Measurements from ENCODE around the gene PDE4B.

Gene PDE4B

GRCh38 chr1:65939191-65939590, 146.5 kb downstream of the PDE4B start:
- no peaks in the 10 kb centered on the region for H3K79me2 ChIP-seq (ENCODE audit: insufficient read depth, low read depth)
- no peak overlapping the region for H2AFZ ChIP-seq (ENCODE audit: low read depth)
- no peaks in the 10 kb centered on the region for H3K36me3 ChIP-seq (ENCODE audit: insufficient read depth)
- H3K4me2 ChIP-seq, result no peak overlapping the region
- H3K27ac ChIP-seq, result no peak overlapping the region
- no peaks in the 10 kb centered on the region for H3K4me1 ChIP-seq (ENCODE audit: low read depth, poor library complexity, severe bottlenecking)
- H3K27me3 ChIP-seq (ENCODE audit: insufficient read depth, low read depth), result no peaks in the 10 kb centered on the region
- TF ChIP-seq CTCF (conservative IDR thresholded peaks at IDR 0.05; ENCODE audit: low read depth, low read length), result no peak
- no peak overlapping the region for H3K4me3 ChIP-seq (IDR thresholded peaks at IDR 0.05; ENCODE audit: insufficient read depth, low read depth, low read length)
- no peak overlapping the region for H3K9ac ChIP-seq
- H4K20me1 ChIP-seq (ENCODE audit: insufficient read depth), result no peaks in the 10 kb centered on the region

- no peaks in the 10 kb centered on the region for H3K27me3 ChIP-seq (ENCODE audit: insufficient read depth, low read depth)
- no peak for TF ChIP-seq CTCF (conservative IDR thresholded peaks at IDR 0.05; ENCODE audit: low read depth, low read length)
- H3K79me2 ChIP-seq (ENCODE audit: insufficient read depth, low read depth), result no peaks in the 10 kb centered on the region
- H2AFZ ChIP-seq (ENCODE audit: low read depth), result no peak overlapping the region
- no peak overlapping the region for H3K27ac ChIP-seq
- H4K20me1 ChIP-seq (ENCODE audit: insufficient read depth), result no peaks in the 10 kb centered on the region
- H3K9ac ChIP-seq, result no peak overlapping the region
- H3K4me1 ChIP-seq (ENCODE audit: low read depth, poor library complexity, severe bottlenecking), result no peaks in the 10 kb centered on the region
- H3K36me3 ChIP-seq (ENCODE audit: insufficient read depth), result no peaks in the 10 kb centered on the region
- H3K4me3 ChIP-seq (IDR thresholded peaks at IDR 0.05; ENCODE audit: insufficient read depth, low read depth, low read length), result no peak overlapping the region
- H3K4me2 ChIP-seq, result no peak overlapping the region
Measured at GRCh38 chr1:65939636-65940035, 146.9 kb downstream of the PDE4B start.

- TF ChIP-seq CTCF (conservative IDR thresholded peaks at IDR 0.05; ENCODE audit: low read depth, low read length), result no peak
- Histone ChIP-seq H3K27ac (no peak overlapping the region), H3K36me3 (ENCODE audit: insufficient read depth) (no peaks in the 10 kb centered on the region)
Measured at GRCh38 chr1:65940126-65940525, 147.4 kb downstream of the PDE4B start.

GRCh38 chr1:65942476-65942875, 149.8 kb downstream of the PDE4B start:
- Histone ChIP-seq H2AFZ (ENCODE audit: low read depth) (no peak overlapping the region), H3K4me3 (IDR thresholded peaks at IDR 0.05; ENCODE audit: insufficient read depth, low read depth, low read length) (no peak overlapping the region), H3K27me3 (ENCODE audit: insufficient read depth, low read depth) (no peaks in the 10 kb centered on the region), H3K9ac (no peak overlapping the region), H3K36me3 (ENCODE audit: insufficient read depth) (no peaks in the 10 kb centered on the region), H4K20me1 (ENCODE audit: insufficient read depth) (no peaks in the 10 kb centered on the region), H3K4me1 (ENCODE audit: low read depth, poor library complexity, severe bottlenecking) (no peaks in the 10 kb centered on the region), H3K4me2 (no peak overlapping the region), H3K79me2 (ENCODE audit: insufficient read depth, low read depth) (no peaks in the 10 kb centered on the region), H3K27ac (no peak overlapping the region)
- no peak for TF ChIP-seq CTCF (conservative IDR thresholded peaks at IDR 0.05; ENCODE audit: low read depth, low read length)

More at GRCh38 chr1:65940126-65940525, 147.4 kb downstream of the PDE4B start:
- H3K4me3 ChIP-seq (IDR thresholded peaks at IDR 0.05; ENCODE audit: insufficient read depth, low read depth, low read length), result no peak overlapping the region
- no peaks in the 10 kb centered on the region for H4K20me1 ChIP-seq (ENCODE audit: insufficient read depth)
- H3K27me3 ChIP-seq (ENCODE audit: insufficient read depth, low read depth), result no peaks in the 10 kb centered on the region
- no peaks in the 10 kb centered on the region for H3K79me2 ChIP-seq (ENCODE audit: insufficient read depth, low read depth)
- H3K4me1 ChIP-seq (ENCODE audit: low read depth, poor library complexity, severe bottlenecking), result no peaks in the 10 kb centered on the region
- H2AFZ ChIP-seq (ENCODE audit: low read depth), result no peak overlapping the region
- H3K4me2 ChIP-seq, result no peak overlapping the region
- H3K9ac ChIP-seq, result no peak overlapping the region

Data from KMS-11 (cell line).